ENCODE measurements around the gene MT4.

MT4 gene

GRCh38 chr16:56564793-56565477 is at the start of gene MT4:
Gene MT4, plus strand, starts transcription at chr16:56565073. Its CDS starts 56 bp downstream, at chr16:56565129.
- TF ChIP-seq FOXP2 (optimal IDR thresholded peaks at IDR 0.05; ENCODE audit: control extremely low read depth, extremely low read length, insufficient read depth) (no peak), POLR2AphosphoS5 (IDR thresholded peaks at IDR 0.05; ENCODE audit: borderline replicate concordance, low read depth, low read length) (no peak), EZH2 (IDR thresholded peaks at IDR 0.05) (no peak)
- Histone ChIP-seq H3K36me3 (ENCODE audit: insufficient read depth, low read length) (no peaks in the 10 kb centered on the region), H3K4me3 (no peak within 1 kb of the TSS), H3K9ac (ENCODE audit: insufficient read length) (no peak within 1 kb of the TSS), H3K27ac (no peak within 1 kb of the TSS), H3K9me3 (ENCODE audit: low read depth, low read length) (no peaks in the 10 kb centered on the region)
- no peak for DNase-seq (ENCODE audit: low read depth, low spot score)

GRCh38 chr16:56515665-56516064 is 49.2 kb upstream of the MT4 start:
- H3K36me3 ChIP-seq (ENCODE audit: insufficient read depth, low read length): no peaks in the 10 kb centered on the region
- DNase-seq (ENCODE audit: low read depth, low spot score): no peak
- TF ChIP-seq POLR2AphosphoS5 (IDR thresholded peaks at IDR 0.05; ENCODE audit: borderline replicate concordance, low read depth, low read length): no peak
- TF ChIP-seq EZH2 (IDR thresholded peaks at IDR 0.05): no peak
- no peak overlapping the region for H3K4me3 ChIP-seq
- no peak overlapping the region for H3K27ac ChIP-seq
- H3K9ac ChIP-seq (ENCODE audit: insufficient read length): no peak overlapping the region
- H3K9me3 ChIP-seq (ENCODE audit: low read depth, low read length): no peaks in the 10 kb centered on the region

GRCh38 chr16:56517206-56517605 is 47.7 kb upstream of the MT4 start:
- Histone ChIP-seq H3K36me3 (ENCODE audit: insufficient read depth, low read length) (no peaks in the 10 kb centered on the region), H3K27ac (no peak overlapping the region)
- DNase-seq (ENCODE audit: low read depth, low spot score): no peak

GRCh38 chr16:56518425-56518824 is 46.4 kb upstream of the MT4 start:
- no peak for DNase-seq (ENCODE audit: low read depth, low spot score)
- Histone ChIP-seq H3K27ac (no peak overlapping the region), H3K9me3 (ENCODE audit: low read depth, low read length) (no peaks in the 10 kb centered on the region), H3K4me3 (no peak overlapping the region), H3K36me3 (ENCODE audit: insufficient read depth, low read length) (no peaks in the 10 kb centered on the region), H3K9ac (ENCODE audit: insufficient read length) (no peak overlapping the region)
- TF ChIP-seq POLR2AphosphoS5 (IDR thresholded peaks at IDR 0.05; ENCODE audit: borderline replicate concordance, low read depth, low read length) (no peak), EZH2 (IDR thresholded peaks at IDR 0.05) (no peak), FOXP2 (optimal IDR thresholded peaks at IDR 0.05; ENCODE audit: control extremely low read depth, extremely low read length, insufficient read depth) (no peak)

More at GRCh38 chr16:56517206-56517605, 47.7 kb upstream of the MT4 start:
- Histone ChIP-seq H3K4me3 (no peak overlapping the region), H3K9me3 (ENCODE audit: low read depth, low read length) (no peaks in the 10 kb centered on the region), H3K9ac (ENCODE audit: insufficient read length) (no peak overlapping the region)
- TF ChIP-seq FOXP2 (optimal IDR thresholded peaks at IDR 0.05; ENCODE audit: control extremely low read depth, extremely low read length, insufficient read depth) (no peak), POLR2AphosphoS5 (IDR thresholded peaks at IDR 0.05; ENCODE audit: borderline replicate concordance, low read depth, low read length) (no peak), EZH2 (IDR thresholded peaks at IDR 0.05) (no peak)

- Histone ChIP-seq H3K9ac (ENCODE audit: insufficient read length) (peak within 1 kb of the TSS; percentile 37), H3K27ac (no peak within 1 kb of the TSS), H3K9me3 (ENCODE audit: low read depth, low read length) (no peaks in the 10 kb centered on the region), H3K36me3 (ENCODE audit: insufficient read depth, low read length) (no peaks in the 10 kb centered on the region), H3K4me3 (peak within 1 kb of the TSS; percentile 85)
- TF ChIP-seq POLR2AphosphoS5 (IDR thresholded peaks at IDR 0.05; ENCODE audit: borderline replicate concordance, low read depth, low read length) (peak; percentile 81; the same call in 1 of the 2 replicates), EZH2 (IDR thresholded peaks at IDR 0.05) (no peak), FOXP2 (optimal IDR thresholded peaks at IDR 0.05; ENCODE audit: control extremely low read depth, extremely low read length, insufficient read depth) (no peak)
- peak; percentile 8 for DNase-seq (ENCODE audit: low read depth, low spot score)
Observed at GRCh38 chr16:56519459-56520250, 45.2 kb upstream of the MT4 start, which contains the start of gene BBS2. Gene BBS2, minus strand, starts transcription at chr16:56520024. Its CDS starts 162 bp downstream, at chr16:56519862.

GRCh38 chr16:56520251-56520577 is 44.7 kb upstream of the MT4 start:
- Histone ChIP-seq H3K27ac (no peak overlapping the region), H3K4me3 (peak overlapping the region; percentile 85)
- TF ChIP-seq FOXP2 (optimal IDR thresholded peaks at IDR 0.05; ENCODE audit: control extremely low read depth, extremely low read length, insufficient read depth): no peak
- no peak for TF ChIP-seq POLR2AphosphoS5 (IDR thresholded peaks at IDR 0.05; ENCODE audit: borderline replicate concordance, low read depth, low read length)
- no peak for TF ChIP-seq EZH2 (IDR thresholded peaks at IDR 0.05)

GRCh38 chr16:56525236-56525635 is 39.6 kb upstream of the MT4 start:
- no peak overlapping the region for H3K4me3 ChIP-seq
- H3K9ac ChIP-seq (ENCODE audit: insufficient read length): no peak overlapping the region
- H3K9me3 ChIP-seq (ENCODE audit: low read depth, low read length): no peaks in the 10 kb centered on the region
- no peak for TF ChIP-seq POLR2AphosphoS5 (IDR thresholded peaks at IDR 0.05; ENCODE audit: borderline replicate concordance, low read depth, low read length)
- no peak for TF ChIP-seq FOXP2 (optimal IDR thresholded peaks at IDR 0.05; ENCODE audit: control extremely low read depth, extremely low read length, insufficient read depth)
- TF ChIP-seq EZH2 (IDR thresholded peaks at IDR 0.05): no peak
- no peaks in the 10 kb centered on the region for H3K36me3 ChIP-seq (ENCODE audit: insufficient read depth, low read length)
- H3K27ac ChIP-seq: no peak overlapping the region
- DNase-seq (ENCODE audit: low read depth, low spot score): no peak

More at GRCh38 chr16:56520251-56520577, 44.7 kb upstream of the MT4 start:
- H3K36me3 ChIP-seq (ENCODE audit: insufficient read depth, low read length): no peaks in the 10 kb centered on the region
- peak overlapping the region; percentile 37 for H3K9ac ChIP-seq (ENCODE audit: insufficient read length)
- H3K9me3 ChIP-seq (ENCODE audit: low read depth, low read length): no peaks in the 10 kb centered on the region
- DNase-seq (ENCODE audit: low read depth, low spot score): no peak

- Histone ChIP-seq H3K4me3 (no peak overlapping the region), H3K9ac (ENCODE audit: insufficient read length) (no peak overlapping the region), H3K27ac (no peak overlapping the region), H3K36me3 (ENCODE audit: insufficient read depth, low read length) (no peaks in the 10 kb centered on the region), H3K9me3 (ENCODE audit: low read depth, low read length) (no peaks in the 10 kb centered on the region)
- DNase-seq (ENCODE audit: low read depth, low spot score): no peak
- TF ChIP-seq FOXP2 (optimal IDR thresholded peaks at IDR 0.05; ENCODE audit: control extremely low read depth, extremely low read length, insufficient read depth) (no peak), EZH2 (IDR thresholded peaks at IDR 0.05) (no peak), POLR2AphosphoS5 (IDR thresholded peaks at IDR 0.05; ENCODE audit: borderline replicate concordance, low read depth, low read length) (no peak)
Observed at GRCh38 chr16:56530872-56531271, 34.0 kb upstream of the MT4 start.

All from SK-N-MC (cell line).